ENCODE data around the gene SFMBT1.
A peak's percentile ranks its signal among the peaks of the same experiment; 100 is the strongest.

SFMBT1 gene

DNA sequence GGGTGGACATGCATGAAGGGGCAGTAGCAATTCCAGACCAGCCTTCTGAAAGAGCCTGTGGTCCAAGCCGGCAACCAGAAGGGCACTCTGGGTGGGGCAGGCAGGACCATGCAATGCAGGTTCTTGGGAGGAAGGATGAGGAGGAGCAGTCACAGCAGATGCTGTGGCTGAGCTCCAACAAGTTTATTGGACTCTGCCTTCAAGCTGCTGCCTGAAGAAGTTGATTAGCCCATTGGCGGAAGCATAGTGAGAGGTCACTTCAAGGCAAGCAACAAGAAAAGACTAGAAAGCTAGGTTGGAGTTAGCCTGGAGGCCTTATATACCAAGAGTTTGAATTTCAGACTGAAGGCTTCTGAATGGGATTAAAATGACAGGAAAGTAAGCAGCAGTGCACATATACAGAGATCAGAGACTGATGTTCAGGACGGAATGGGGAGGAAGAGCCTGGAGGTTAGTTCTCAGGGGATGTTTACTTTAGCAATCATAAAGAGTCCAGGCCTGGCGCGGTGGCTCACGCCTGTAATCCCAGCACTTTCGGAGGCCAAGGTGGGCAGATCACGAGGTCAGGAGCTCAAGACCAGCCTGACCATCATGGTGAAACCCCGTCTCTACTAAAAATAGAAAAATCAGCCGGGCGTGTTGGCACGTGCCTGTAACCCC, 39.9 kb downstream of the SFMBT1 start:
- Histone ChIP-seq H3K27ac (no peak overlapping the region), H3K4me3 (no peak overlapping the region)

DNA sequence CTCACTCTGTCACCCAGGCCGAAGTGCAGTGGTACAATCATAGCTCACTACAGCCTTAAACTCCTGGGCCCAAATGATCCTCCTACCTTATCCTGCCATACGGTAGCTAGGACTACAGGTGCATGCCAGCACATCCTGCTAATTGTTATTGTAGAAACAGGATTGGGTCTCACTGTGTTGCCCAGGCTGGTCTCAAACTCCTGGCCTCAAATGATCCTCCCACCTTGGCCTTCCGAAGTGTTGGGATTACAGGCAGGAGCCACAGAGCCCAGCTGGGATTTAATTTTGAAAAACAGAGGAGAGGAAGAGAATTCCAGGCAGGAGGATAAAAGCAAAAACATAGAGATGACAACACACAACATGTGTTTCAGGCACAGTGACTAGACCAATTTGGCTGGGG, 40.5 kb downstream of the SFMBT1 start:
- Histone ChIP-seq H3K27ac (no peak overlapping the region), H3K4me3 (no peak overlapping the region)

DNA sequence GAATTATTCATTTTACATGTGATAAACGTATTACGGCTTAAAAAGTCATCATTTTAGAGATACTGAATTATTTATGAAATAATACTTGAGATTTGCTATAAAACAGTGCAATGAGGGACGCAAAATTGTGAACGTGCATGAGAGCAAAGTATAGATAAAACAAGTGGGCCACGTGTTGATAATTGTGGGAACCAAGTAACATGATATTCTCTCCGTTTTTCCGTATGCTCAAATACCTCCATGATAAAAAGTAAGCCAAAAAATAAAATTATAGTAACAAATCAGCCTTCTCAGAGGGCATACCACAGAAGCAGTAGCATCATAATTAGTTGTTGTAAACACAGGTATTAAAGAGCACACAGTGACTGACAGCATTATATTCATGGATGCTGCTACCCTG, 42.6 kb downstream of the SFMBT1 start:
- Histone ChIP-seq H3K4me3 (no peak overlapping the region), H3K27ac (no peak overlapping the region)

DNA sequence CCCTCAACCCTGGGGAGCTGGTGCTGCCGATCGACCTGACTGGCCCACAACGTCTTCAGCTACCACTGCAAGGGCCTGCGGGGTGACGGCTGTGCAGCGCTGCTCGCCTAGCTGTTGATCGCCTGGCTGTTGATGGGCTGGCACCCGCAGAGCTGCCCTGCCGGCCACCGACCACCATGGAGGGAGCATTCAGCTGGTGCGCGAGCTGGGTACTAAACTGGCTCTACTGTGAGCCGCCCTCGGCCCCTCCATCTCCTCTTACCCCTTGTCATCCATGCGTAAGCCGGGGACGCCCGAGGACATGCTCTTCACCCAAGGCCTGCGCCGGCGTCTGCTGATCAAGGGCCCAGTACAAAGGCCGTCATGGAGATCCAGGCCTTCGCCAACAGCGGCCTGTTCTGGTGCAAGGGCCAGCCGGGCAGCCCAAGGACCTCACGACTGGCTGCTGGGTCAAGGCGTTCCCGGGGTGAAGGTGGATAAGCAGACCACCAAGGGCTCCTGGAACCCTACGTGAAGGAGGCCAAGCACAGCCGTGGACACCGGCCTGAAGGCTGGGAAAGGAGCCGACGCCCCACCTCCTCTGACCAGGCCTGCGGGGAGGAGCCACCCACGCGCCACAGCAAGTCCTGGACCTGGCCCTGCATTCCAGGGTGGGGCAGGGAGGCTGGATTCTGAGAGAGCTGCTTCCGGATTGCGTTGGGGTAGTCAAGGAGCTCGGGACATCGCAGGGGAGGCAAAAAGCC, 46.9 kb downstream of the SFMBT1 start:
- Histone ChIP-seq H3K27ac (no peak overlapping the region), H3K4me3 (no peak overlapping the region)

DNA sequence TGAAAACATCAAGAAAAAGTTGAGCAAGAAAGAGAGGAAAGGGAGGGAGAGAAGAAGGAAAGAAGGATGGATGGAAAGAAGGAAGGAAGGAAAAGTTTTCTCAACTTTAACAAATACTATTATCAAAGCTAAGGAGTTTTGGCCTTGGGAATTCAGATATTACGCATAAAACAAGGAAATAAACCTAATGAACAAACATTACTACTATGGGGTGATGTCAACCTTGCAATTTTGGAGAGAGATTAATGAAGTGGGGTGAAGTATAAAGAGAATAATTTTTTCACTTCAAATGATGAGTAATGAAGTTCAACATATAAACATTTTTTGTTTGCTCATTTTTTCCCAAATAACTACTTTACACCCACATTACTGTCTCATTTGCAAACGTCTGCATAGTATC, 55.2 kb downstream of the SFMBT1 start:
- H3K4me3 ChIP-seq: no peak overlapping the region
- peak overlapping the region in 1 of 21 experiments; percentile 16 for H3K27ac ChIP-seq

DNA sequence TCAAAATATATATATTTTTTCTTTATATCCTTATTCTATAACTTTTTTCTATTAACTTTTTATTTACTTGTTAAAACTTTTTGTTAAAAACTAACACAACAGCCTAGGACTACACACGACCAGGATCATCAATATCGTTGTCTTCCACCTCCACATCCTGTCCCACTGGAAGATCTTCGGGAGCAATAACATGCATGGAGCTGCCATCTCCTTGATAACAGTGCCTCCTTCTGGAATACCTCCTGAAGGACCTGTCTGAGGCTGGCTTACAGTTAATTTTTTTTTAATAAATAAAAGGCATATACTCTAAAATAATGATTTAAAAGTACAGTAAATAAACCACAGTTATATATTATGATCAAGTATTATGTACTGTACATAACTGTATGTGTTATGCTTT, 58.9 kb downstream of the SFMBT1 start:
- no peak overlapping the region for H3K4me3 ChIP-seq
- no peak overlapping the region for H3K27ac ChIP-seq

DNA sequence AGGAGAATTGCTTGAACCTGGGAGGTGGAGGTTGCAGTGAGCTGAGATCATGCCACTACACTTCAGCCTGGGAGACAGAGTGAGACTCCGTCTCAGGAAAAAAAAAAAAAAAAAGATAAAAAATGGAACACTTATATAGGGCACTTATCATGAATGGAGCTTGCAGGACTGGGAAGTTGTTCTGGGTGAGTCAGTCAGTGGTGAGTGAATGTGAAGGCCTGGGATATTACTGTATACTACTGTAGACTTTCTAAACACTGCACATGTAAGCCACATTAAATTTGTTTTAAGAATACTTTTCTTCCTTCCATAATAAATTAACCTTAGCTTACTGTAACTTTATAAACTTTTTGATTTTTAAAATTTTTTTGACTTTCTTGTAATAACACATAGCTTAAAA, 59.8 kb downstream of the SFMBT1 start:
- no peak overlapping the region for H3K27ac ChIP-seq
- H3K4me3 ChIP-seq: no peak overlapping the region

DNA sequence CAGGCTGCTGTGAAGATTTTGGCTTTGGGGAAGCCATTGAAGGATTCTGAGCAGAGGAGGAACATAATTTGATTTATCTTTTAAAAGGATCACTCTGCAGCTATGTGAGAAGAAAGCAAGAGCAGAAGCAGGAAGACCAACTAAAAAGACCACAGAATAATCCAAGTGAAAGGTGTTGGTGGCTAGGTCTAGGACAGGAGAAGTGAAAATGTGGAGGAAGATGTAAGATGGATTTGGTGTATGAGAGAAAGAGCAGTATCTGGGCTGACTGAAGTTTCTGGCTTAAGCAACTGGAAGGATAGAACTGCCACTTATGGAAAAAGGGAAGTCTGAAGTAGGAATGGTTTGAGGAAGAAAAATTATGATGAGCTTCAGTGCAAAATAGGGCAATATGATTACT, 62.0 kb downstream of the SFMBT1 start:
- peak overlapping the region in 12 of 21 experiments; percentile 7 to 76 (median 49) for H3K27ac ChIP-seq

DNA sequence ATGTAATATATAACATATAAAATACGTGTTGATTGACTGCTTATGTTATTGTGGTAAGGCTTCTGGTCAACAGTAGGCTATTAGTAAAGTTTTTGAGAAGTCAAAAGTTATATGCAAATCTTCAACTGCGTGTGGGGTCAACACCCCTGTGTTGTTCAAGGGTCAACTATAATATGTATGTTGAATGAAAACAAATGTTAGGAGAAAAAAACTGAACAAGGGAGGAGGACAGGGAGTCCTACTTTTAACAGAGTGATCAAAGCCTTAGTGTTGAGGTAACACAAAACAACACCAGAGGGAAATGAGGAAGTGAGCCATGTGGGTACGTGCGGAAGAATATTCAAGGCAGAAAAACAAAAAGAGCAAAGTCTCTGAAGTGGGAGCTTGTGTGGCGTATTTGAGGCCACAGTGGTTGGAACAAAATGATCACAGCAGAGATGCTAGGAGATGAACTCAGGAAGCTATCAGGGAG, 62.5 kb downstream of the SFMBT1 start:
- Histone ChIP-seq H3K4me3 (no peak overlapping the region), H3K27ac (peak overlapping the region in 10 of 21 experiments; percentile 7 to 76 (median 54))

More for the DNA sequence above, 62.0 kb downstream of the SFMBT1 start:
- H3K4me3 ChIP-seq: no peak overlapping the region

DNA sequence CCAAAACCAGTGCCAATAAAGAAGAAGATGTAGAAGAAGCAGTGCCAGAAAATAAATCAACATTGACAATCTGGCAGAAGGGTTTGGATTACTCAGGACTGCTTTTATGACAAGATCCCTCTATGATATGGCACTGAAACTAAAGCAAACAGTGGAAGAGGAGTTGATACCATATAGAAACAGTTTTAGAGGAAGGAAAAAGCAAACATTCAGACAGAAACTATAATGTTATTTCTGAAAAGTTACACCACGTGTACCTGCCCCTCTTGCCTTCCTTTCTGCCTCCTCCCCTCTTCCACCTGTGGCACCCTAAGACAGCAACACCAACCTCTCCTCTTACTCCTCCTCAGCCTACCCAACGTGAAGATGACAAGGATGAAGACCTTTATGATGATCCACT, 63.0 kb downstream of the SFMBT1 start:
- Histone ChIP-seq H3K27ac (peak overlapping the region in 3 of 21 experiments; percentile 6 to 76 (median 53)), H3K4me3 (no peak overlapping the region)

DNA sequence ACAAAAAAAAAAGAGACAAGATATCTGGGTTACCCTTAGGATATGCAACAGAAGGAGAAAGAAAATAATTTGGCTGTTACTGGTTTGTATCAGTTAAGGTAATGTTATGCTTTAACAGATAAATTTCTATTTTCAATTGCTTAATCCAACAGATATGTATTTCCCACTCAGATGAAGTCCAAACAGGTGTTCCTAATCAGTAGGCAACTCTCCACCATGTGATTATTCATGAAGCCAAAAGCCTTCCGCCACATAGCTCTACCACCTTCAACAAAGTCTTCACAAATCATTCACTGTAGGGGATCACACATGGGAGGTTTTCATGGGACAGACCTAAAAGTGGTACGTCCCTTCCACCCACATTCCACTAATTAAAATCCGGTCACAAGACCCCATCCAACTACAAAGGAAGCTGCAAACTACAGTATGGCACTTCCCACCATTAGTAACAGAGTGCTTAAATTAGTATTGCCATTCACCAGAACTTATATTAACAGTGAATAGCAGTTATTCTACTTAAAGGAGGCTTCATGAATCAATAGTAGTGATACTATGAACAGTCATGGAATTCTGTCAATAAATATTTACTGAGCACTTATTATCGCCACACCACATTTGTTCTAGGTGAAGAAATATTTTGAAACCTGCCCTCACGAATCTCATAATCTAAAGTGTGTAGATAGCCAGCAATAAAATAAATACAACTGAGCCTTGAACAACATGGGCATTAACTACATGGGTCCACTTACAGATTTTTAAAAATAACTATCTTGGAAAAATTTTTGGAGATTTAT, 66.5 kb downstream of the SFMBT1 start:
- Histone ChIP-seq H3K4me3 (no peak overlapping the region), H3K27ac (no peak overlapping the region)

DNA sequence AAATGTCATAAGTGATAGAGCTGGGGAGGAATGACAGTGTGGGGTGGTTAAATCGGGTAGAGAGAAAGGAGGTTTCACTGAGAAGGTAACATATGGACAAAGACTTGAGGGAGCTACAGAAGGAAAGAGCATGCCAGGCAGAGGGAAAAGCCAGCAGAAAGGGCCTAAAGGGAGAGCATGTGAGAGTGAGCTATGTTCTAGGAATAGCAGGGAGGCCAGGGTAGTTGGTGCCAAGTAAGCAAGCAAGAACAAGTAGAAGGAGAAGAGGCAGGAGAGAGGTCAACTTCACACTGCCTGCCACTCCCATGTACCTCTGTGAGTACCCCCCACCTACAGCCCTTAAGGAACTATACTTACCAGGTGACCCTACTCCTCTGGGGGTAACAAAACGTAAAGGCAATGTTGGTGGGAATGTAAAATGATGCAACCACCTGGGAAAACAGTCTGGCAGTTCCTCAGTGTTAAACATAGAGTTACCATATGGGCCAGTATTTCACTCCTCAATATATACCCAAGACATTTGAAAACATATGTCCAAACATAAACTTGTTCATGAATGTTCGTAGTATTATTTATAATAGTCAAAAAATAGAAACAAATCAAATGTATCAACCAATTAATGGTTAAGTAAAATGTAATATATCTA, 67.6 kb downstream of the SFMBT1 start:
- Histone ChIP-seq H3K4me3 (no peak overlapping the region), H3K27ac (no peak overlapping the region)

DNA sequence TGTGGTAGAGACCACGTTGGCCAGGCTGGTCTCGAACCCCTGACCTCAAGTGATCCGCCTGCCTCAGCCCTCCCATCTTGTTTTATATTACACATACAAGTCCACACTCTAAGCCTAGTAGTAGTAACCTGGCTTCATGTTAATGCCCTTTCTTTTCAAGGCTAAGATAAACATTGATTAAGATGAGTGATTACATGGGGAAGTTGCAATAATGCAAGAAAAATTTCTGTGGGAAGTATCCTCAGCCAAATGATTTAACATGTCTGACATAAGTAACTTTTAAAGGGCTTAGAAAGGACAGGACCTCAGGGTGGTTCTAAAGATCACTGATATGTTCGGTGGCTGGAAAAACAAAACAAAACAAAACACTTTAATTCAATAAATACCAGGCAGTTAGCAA, 72.1 kb downstream of the SFMBT1 start:
- Histone ChIP-seq H3K4me3 (no peak overlapping the region), H3K27ac (no peak overlapping the region)

DNA sequence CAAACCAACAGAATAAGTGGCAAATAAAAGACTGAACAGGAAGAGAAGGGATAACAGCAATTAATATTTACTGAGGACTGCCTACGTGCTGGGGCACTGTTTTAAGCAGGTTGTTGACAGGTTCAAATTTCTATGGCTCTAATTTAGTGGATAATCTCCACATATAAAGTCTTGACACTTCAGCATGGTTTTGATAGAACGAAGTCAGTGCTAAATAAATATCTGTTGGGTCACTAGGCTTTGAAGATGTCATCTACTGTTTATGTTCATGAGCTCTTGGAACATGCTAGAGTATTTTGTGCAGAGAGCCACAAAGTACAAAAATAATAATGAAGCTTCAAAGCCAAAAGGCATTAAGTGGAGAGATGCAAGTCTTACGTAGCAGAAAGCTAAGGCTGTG, 74.0 kb downstream of the SFMBT1 start:
- no peak overlapping the region for H3K4me3 ChIP-seq
- H3K27ac ChIP-seq: no peak overlapping the region

DNA sequence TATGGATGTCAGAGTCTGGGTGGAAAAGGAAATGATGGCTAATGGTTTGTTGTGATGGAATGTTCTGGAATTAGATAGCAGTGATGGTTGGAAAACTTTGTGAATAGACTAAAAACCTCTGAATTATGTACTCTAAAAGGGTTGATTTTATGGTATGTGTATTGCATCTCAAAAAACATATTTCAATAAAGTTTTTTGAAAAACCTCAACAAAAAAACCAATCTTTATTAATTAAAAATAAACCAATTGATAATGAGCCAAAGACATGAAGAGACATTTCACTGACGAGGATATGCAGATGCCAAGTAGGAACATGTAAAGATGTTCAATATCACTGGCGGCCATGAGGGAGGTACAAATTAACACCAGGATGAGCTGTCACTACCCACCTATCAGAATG, 78.5 kb downstream of the SFMBT1 start:
- H3K4me3 ChIP-seq: no peak overlapping the region

DNA sequence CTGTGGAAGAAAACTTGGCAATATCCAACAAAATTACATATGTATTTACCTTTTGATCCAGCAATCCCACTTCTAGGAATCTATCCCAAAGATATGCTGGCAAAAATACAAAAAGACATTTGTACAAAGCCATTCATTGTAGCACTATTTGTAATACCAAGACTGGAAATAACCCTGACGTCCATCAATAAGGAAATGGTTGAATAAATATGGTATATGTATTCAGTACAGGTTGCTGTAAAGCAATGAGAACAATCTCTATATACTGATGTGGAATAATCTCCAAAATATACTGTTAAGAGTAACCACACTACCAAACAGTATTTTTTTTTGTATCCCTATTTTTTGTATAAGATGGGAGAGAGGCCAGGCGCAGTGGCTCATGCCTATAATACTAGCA, 83.7 kb downstream of the SFMBT1 start:
- Histone ChIP-seq H3K4me3 (no peak overlapping the region), H3K27ac (no peak overlapping the region)

More for the DNA sequence above, 78.5 kb downstream of the SFMBT1 start:
- H3K27ac ChIP-seq: no peak overlapping the region

DNA sequence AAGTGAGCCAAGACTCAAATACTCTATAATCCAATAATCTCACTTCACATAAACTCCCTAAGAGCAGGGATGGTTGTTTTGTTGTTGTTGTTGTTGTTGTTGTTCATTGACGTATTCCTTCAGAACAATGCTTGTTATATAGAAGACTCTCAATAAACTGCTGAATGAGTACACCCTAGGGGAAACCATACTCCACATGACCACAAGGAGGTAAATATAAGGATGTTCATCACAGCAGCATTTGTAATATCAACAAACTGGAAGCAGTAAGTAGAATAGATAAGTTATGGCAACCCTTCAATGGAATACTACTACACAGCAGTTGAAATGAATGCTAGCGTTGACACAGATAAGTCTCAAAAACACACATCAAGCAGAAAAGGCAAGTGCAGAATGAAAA, 86.1 kb downstream of the SFMBT1 start:
- Histone ChIP-seq H3K27ac (no peak overlapping the region), H3K4me3 (no peak overlapping the region)

DNA sequence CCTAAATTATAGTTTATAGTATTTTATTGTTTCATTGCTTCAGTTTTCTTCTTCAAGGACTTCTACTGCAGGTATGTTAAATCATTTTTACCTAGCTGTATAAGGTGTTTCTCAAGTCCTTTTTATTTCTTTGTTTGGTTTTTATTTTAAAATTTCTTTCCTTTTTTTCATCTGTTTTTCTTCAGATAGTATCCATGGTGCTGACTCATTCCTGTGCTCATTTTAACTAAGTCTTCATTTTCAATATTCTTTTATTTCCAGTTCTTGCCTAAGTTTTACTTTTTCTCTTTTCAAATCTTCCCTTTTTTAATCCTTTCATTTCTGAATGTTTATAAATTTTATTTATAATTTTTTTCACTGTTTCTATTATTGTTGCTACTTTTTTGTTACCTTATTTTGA, 106.3 kb downstream of the SFMBT1 start:
- Histone ChIP-seq H3K4me3 (no peak overlapping the region), H3K27ac (no peak overlapping the region)

DNA sequence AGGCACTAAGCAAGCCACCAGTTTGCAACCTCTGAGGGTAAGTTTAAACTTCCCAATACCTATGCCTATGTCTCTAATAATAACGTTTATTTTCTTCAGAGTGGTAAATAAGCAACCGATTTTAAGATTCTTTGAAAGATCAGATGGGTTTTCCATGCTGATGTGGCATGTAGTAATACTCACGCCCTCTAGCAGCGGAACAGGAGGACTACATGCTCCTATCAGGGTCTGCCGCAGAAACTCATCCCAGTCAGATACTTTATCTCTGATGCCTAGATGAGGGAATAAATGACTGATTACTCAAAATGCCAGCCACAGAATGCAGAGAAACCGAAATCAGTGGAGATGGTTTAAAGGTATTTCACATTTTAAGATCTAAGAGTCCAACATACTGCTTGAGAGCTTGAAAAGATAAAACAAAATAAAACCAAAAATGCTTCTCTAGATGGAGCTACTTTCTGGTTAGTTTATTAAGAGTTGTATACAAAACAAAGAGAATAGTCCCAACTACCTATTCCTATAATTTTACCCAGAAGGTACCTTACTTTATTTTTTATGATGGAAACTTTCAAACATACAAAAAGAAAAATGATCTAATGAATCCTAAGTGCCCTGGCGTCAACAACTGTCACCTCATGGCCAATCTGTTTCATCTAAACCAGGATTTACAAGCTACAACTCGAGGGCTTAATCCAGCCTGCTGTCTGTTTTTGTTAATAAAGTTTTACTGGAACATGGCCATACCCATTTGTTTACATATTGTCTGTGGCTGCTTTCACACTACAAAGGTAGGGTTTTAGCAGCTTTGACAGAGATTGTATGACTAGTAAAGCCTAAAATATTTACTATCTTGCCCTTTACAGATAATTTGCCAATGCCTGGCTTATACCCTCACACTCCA, 111.0 kb downstream of the SFMBT1 start:
- no peak overlapping the region for H3K4me3 ChIP-seq
- H3K27ac ChIP-seq: peak overlapping the region in 2 of 21 experiments; percentile 12 to 25
